GM19043 (cell line): ENCODE measurements around the gene USF2.

ENCODE experiments used
- ATAC-seq: cut with Tn5 transposase; IDR thresholded peaks from one replicate; pipeline ENCODE4 v1.9.1; 2021; ENCODE audit warnings: low read depth; ENCODE audit not compliant: unreplicated experiment

USF2 gene

DNA sequence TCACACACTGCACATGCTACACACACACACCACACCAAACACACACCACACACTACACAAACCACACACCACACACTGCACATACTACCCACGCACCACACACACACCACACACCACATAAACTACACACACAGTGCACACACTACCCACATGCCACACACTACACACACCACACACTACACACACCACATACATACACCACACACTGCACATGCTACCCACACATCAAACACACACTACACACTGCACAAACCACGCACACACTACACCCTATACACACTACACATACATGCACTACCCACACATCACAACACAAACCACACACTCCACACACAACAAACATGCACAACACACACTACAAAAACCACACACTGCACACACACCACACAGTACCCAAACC lies 29.2 kb downstream of the USF2 start:
- ATAC-seq = no peak

DNA sequence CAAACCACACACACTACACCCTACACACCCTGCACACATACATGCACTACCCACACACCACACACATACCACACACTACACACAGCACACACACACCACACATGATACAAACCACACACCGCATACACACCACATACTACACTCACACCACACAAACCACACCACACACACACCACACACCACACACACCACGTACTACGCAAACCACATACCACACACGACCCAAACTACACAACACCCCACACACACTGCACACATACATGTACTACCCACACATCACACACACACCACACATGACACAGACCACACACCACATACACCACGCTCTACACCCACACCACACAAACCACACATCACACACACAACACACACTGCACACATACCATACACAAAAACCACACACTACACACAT lies 29.8 kb downstream of the USF2 start:
- no peak for ATAC-seq

GRCh38 chr19:35299523-35300338 lies 31.0 kb downstream of the USF2 start:
- no peak for ATAC-seq

DNA sequence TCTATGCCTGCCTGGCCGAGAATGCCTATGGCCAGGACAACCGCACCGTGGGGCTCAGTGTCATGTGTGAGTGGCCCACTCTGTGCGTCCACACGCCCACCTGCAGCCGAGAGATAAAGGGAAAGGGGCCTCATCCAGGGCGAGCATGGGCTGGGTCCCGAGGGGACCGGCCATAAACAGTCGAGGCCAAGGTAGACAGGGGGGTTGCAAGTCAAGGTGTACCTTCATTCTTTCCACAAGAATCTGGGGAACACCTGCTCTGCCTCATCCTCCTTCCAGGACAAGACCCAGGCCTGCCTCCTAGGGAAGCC lies 31.5 kb downstream of the USF2 start:
- no peak for ATAC-seq

DNA sequence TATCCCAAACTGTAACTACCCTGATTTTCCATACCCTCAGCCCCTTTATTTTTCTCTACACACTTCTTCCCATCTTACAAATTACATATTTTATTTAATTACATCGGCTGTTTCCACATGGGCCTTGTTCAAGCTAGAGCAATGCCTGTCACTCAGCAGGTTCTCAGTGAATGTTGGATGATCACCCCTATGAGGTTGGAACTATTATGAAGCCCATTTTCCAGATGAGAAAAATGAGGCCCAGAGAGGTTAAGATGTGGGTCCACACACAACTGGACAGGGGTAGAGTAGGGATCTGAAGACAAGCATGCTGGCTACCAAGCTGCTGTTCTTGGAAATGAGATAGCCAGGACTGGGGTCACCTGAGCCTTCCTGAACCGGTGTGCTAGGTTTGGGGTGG lies 33.2 kb downstream of the USF2 start:
- ATAC-seq = no peak

GRCh38 chr19:35302446-35302845 lies 33.7 kb downstream of the USF2 start:
- no peak for ATAC-seq

- no peak for ATAC-seq
These were observed 34.7 kb downstream of the USF2 start for GRCh38 chr19:35303357-35303915.

DNA sequence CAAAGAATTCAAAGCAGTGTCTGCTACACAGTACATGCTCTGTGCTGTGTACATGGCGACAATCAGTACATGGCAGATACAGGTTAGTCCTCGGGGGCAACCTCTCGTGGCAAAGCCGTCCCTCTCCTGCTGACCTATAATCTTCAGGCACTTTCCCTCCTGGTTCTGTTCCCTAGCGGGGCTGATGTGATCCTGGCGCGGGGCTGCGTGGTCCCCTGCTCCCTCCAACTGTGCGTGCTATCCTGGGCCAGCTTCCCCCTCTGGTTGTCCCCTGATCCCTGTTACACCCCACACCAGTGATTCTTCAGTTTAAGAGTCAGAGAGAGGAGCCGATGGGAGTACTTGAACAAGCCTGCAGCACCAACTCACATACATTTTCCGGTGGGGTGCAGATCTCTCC lies 35.3 kb downstream of the USF2 start:
- ATAC-seq = no peak

- ATAC-seq = no peak
These were observed 36.4 kb downstream of the USF2 start for GRCh38 chr19:35305181-35305580.

GRCh38 chr19:35306473-35307246 lies 37.9 kb downstream of the USF2 start:
- ATAC-seq = no peak

- ATAC-seq = no peak
These were observed 39.2 kb downstream of the USF2 start for GRCh38 chr19:35307931-35308330.

GRCh38 chr19:35308910-35309309 lies 40.1 kb downstream of the USF2 start:
- ATAC-seq = no peak

- no peak for ATAC-seq
These were observed 40.9 kb downstream of the USF2 start for GRCh38 chr19:35309481-35310279.

DNA sequence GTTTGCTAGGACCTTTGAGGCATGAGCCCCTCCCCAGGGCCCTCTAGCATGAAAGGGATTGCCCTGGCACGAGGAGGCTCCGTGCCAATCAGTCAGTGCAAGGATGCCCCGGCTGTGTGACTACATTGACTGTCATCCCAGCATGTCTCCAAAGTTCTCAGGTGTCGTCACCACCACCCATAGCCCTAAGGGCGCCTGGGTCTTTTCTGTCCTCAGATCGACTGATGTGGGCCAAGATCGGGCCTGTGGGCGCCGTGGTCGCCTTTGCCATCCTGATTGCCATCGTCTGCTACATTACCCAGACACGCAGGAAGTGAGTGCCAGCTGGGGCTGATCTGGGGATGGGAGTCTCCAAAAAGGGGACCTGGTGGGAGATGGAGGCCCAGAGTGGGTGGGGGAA lies 41.6 kb downstream of the USF2 start:
- ATAC-seq = no peak

DNA sequence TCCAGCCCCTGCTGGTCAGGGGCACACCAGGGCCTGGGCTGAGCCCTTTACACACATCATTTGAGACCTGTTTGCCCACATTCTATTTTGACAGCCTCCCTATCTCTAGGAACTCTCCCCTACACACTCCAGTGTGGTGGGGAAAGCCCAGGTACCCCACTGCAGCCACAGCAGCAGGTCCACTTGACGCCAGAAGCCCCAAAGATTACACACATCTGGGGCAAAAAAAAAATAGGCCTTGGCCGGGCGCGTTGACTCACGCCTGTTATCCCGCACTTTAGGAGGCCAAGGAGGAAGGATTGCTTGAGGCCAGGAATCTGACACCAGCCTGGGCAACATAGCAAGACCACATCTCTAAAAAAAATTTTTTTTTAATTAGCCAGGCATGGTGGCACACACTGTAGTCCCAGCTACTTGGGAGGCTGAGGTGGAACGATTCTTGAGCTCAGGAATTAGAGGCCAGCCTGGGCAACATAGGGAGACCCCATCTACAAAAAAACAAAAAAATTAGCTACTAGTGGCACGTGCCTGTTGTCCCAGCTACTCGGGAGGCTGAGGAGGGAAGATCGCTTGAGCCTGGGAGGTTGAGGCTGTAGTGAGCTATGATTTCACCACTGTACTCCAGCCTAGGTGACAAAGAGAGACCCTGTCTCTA lies 42.2 kb downstream of the USF2 start:
- no peak for ATAC-seq

DNA sequence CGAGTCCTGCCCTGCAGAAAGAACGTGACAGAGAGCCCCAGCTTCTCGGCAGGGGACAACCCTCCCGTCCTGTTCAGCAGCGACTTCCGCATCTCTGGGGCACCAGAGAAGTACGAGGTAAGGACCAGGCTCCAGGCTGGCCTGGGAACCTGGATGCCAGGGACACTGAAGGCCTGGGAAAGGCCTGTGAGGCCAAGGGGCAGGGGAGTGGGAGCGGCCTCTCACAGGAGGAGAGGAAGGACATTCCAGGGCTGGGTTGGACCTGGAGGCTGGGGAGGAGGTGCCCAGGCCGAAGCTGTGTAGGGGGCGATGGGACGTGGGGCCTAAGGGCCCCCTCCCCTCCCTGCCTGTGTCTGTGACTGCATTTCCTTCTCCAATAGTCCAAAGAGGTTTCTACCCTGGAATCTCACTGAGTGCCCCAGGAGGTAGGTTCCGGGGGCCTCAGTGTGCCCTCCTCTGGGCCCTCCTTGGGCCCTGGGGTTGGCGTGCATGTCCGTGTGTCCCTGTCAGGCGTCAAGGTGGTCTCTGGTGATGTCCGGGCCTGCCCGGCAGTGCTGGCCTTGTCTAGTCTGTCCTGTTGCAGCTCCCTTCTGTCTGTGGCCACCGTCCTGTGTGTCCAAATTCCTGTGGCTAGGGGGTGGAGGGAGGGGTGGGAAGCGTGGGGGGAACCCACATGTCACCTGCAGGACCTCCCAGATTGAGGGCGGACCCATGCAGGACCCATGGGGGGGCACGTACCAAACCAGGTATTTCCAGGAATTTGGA lies 43.3 kb downstream of the USF2 start:
- ATAC-seq = no peak

- ATAC-seq = no peak
These were observed 44.8 kb downstream of the USF2 start for GRCh38 chr19:35313587-35313986.

DNA sequence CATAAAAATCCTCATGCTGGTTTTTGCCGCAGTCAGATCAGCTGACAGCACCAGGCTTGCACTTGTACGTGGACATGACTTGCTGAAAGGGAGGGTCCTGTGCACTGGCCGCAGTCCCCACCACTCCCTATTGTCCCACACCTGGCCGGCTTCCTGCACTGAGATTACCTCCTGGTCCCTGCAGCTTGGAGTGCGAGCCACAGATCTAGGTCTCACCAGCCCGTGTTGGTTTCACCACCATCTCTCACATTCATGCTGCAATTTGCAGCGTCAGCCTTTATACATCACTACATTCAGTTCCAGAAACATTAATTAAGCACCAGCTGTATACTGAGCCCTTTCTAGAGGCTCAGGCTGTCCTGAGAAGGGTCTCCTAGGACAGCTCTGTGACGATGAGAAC lies 45.3 kb downstream of the USF2 start:
- no peak for ATAC-seq

DNA sequence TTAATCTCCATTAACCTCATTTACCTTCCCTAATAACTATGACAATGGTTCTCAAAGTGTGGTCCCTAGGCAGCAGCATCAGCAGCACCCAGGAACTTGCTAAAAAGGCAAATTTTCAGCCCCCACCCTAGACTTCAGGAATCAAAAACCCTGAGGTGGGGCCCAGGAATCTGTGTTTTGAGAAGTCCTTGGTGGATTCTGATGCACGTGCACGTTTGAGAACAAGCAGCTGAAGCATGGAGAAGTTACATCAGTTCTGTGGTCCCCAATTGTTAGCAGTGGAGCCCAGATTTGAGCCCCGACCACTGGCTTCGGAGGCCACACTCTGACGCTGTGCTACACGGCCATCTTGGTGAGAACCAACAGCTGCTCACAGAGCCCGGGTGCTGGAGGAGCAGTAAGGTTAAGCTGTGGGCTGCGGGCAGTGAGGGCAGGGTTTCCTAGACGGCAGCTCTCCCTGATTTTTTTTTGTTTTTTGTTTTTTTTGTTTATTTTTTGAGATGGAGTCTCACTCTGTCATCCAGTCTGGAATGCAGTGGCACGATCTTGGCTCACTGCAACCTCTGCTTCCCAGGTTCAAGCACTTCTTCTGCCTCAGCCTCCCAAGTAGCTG lies 46.2 kb downstream of the USF2 start:
- no peak for ATAC-seq
